HG03280 (cell line): ENCODE data around the gene MCF2L2.
"Not testable (repeated sequence)": the region's sequence is repeated elsewhere in the genome, so short reads cannot be mapped to it uniquely, and the experiment has no call there.

Source experiments
- ATAC-seq: cut with Tn5 transposase; IDR thresholded peaks from one replicate; pipeline ENCODE4 v1.9.1; 2021; ENCODE audit warnings: mild to moderate bottlenecking, moderate library complexity; ENCODE audit not compliant: unreplicated experiment

MCF2L2 gene

GRCh38 chr3:183247011-183247589 is 181.3 kb downstream of the MCF2L2 start:
- no peak for ATAC-seq

GRCh38 chr3:183244981-183245476 is 183.4 kb downstream of the MCF2L2 start:
- ATAC-seq: no peak

- no peak for ATAC-seq
Observed at GRCh38 chr3:183244219-183244618, 184.2 kb downstream of the MCF2L2 start.

- no peak for ATAC-seq
Observed at GRCh38 chr3:183242431-183242830, 186.0 kb downstream of the MCF2L2 start.

GRCh38 chr3:183239046-183239445 is 189.4 kb downstream of the MCF2L2 start:
- ATAC-seq: no peak

- no peak for ATAC-seq
Observed at GRCh38 chr3:183233966-183234365, 194.5 kb downstream of the MCF2L2 start.

- ATAC-seq: no peak
Observed at GRCh38 chr3:183230826-183231225, 197.6 kb downstream of the MCF2L2 start.

- not testable (repeated sequence) for ATAC-seq
Observed at GRCh38 chr3:183230251-183230650, 198.2 kb downstream of the MCF2L2 start.

- ATAC-seq: no peak
Observed at GRCh38 chr3:183229178-183229577, 199.2 kb downstream of the MCF2L2 start.

- no peak for ATAC-seq
Observed at GRCh38 chr3:183227586-183227985, 200.8 kb downstream of the MCF2L2 start.

GRCh38 chr3:183226333-183226890 is 202.0 kb downstream of the MCF2L2 start:
- ATAC-seq: no peak

GRCh38 chr3:183224180-183224970 is 204.0 kb downstream of the MCF2L2 start:
- ATAC-seq: no peak

GRCh38 chr3:183222631-183223235 is 205.7 kb downstream of the MCF2L2 start:
- no peak for ATAC-seq

- no peak for ATAC-seq
Observed at GRCh38 chr3:183220828-183221227, 207.6 kb downstream of the MCF2L2 start.

GRCh38 chr3:183218826-183219225 is 209.6 kb downstream of the MCF2L2 start:
- ATAC-seq: no peak

- no peak for ATAC-seq
Observed at GRCh38 chr3:183217548-183218332, 210.7 kb downstream of the MCF2L2 start.

- no peak for ATAC-seq
Observed at GRCh38 chr3:183215591-183216202, 212.7 kb downstream of the MCF2L2 start.

GRCh38 chr3:183214277-183214612 is 214.2 kb downstream of the MCF2L2 start:
- no peak for ATAC-seq

- ATAC-seq: no peak
Observed at GRCh38 chr3:183213415-183214276, 214.8 kb downstream of the MCF2L2 start.

GRCh38 chr3:183212565-183212964 is 215.9 kb downstream of the MCF2L2 start:
- ATAC-seq: no peak
